Spleen (tissue), 7 donors: ENCODE results near the gene PRUNE1.

Experiments used
- POLR2A ChIP-seq, 3 donors: fragments of 450-650 bp; IDR thresholded peaks; one replicate each; pipeline ENCODE4 v1.5.1; 2017; ENCODE audit warnings: antibody characterized with exemption in 3 of 3, mild to moderate bottlenecking in 1 of 3
- TF ChIP-seq, protein P1 (sequence below), 11 experiments: fragments of 200-600 bp in 7 of 11; fragments of 450-650 bp in 4 of 11; sonication (generic) in 4 of 11; IDR thresholded peaks in 8 of 11; conservative IDR thresholded peaks in 3 of 11; 1 replicate in 7 of 11; 2 replicates in 4 of 11; pipeline versions ENCODE4 v1.4.0 to v1.8.0; 2016 to 2021; ENCODE audit warnings: antibody characterized with exemption in 11 of 11, inconsistent platforms in 4 of 11, mild to moderate bottlenecking in 1 of 11
- donor health status: DM: no; HTN: no; CAD: no; lungs with moderate emphysema.
- donor health status: DM: no; HTN: no; CAD: no.
- donor health status: DM: no; HTN: no; CAD: no.

DNA sequence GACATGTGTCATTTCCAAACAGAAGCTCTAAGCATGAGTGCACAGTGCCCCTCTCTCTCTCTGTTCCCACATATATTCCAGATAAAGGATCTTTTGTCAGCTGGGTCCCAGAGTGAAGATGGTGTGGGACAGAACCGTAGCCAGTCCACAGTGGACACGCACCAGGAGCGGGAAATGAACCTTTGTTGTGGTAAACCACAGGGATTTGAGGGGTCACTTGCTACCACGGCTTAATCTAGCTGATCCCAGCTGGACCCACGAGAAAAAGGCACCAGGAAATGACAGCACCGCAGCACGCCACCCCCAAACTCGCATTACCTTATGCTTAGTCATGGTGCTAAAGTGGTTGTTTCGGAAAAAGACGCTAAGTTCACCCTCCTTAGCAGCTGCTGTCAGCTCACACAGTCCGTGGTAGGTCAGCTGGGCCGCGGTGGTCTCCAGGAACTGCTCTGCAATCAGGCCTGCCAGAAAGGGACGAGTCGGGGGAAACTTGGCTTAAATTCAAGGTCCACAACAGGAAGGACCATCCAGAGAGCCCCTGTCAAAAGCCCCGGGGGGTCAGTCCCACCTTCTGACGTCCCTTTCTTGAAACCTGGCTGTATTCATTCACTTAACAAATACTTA lies 9.1 kb upstream of the PRUNE1 start:
- TF ChIP-seq, protein P1, sequence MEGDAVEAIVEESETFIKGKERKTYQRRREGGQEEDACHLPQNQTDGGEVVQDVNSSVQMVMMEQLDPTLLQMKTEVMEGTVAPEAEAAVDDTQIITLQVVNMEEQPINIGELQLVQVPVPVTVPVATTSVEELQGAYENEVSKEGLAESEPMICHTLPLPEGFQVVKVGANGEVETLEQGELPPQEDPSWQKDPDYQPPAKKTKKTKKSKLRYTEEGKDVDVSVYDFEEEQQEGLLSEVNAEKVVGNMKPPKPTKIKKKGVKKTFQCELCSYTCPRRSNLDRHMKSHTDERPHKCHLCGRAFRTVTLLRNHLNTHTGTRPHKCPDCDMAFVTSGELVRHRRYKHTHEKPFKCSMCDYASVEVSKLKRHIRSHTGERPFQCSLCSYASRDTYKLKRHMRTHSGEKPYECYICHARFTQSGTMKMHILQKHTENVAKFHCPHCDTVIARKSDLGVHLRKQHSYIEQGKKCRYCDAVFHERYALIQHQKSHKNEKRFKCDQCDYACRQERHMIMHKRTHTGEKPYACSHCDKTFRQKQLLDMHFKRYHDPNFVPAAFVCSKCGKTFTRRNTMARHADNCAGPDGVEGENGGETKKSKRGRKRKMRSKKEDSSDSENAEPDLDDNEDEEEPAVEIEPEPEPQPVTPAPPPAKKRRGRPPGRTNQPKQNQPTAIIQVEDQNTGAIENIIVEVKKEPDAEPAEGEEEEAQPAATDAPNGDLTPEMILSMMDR (IDR thresholded peaks at IDR 0.05 in 8 of 11, conservative IDR thresholded peaks at IDR 0.05 in 3 of 11), result no peak
- no peak for TF ChIP-seq POLR2A (IDR thresholded peaks at IDR 0.05)
